ENCODE data around the gene SETD3.

SETD3 gene

GRCh38 chr14:99423434-99423833 is 57.2 kb downstream of the SETD3 start:
- TF ChIP-seq SIN3A (IDR thresholded peaks at IDR 0.05; ENCODE audit: borderline replicate concordance, insufficient read depth, low read length), result no peak
- TF ChIP-seq TAF1 (IDR thresholded peaks at IDR 0.05; ENCODE audit: borderline replicate concordance, insufficient read depth, low read length), result no peak
- no peak for TF ChIP-seq POLR2AphosphoS5 (IDR thresholded peaks at IDR 0.05; ENCODE audit: low read depth, low read length)
- TF ChIP-seq FOXP2 (optimal IDR thresholded peaks at IDR 0.05; ENCODE audit: borderline replicate concordance, extremely low read depth, extremely low read length, insufficient read depth), result no peak
- TF ChIP-seq, protein P1, sequence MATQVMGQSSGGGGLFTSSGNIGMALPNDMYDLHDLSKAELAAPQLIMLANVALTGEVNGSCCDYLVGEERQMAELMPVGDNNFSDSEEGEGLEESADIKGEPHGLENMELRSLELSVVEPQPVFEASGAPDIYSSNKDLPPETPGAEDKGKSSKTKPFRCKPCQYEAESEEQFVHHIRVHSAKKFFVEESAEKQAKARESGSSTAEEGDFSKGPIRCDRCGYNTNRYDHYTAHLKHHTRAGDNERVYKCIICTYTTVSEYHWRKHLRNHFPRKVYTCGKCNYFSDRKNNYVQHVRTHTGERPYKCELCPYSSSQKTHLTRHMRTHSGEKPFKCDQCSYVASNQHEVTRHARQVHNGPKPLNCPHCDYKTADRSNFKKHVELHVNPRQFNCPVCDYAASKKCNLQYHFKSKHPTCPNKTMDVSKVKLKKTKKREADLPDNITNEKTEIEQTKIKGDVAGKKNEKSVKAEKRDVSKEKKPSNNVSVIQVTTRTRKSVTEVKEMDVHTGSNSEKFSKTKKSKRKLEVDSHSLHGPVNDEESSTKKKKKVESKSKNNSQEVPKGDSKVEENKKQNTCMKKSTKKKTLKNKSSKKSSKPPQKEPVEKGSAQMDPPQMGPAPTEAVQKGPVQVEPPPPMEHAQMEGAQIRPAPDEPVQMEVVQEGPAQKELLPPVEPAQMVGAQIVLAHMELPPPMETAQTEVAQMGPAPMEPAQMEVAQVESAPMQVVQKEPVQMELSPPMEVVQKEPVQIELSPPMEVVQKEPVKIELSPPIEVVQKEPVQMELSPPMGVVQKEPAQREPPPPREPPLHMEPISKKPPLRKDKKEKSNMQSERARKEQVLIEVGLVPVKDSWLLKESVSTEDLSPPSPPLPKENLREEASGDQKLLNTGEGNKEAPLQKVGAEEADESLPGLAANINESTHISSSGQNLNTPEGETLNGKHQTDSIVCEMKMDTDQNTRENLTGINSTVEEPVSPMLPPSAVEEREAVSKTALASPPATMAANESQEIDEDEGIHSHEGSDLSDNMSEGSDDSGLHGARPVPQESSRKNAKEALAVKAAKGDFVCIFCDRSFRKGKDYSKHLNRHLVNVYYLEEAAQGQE (IDR thresholded peaks at IDR 0.05; ENCODE audit: insufficient read depth in 1 of 2, low read depth in 2 of 2, low read length in 2 of 2), result no peak

GRCh38 chr14:99422228-99423010 is 58.2 kb downstream of the SETD3 start:
- TF ChIP-seq TAF1 (IDR thresholded peaks at IDR 0.05; ENCODE audit: borderline replicate concordance, insufficient read depth, low read length) (no peak), SIN3A (IDR thresholded peaks at IDR 0.05; ENCODE audit: borderline replicate concordance, insufficient read depth, low read length) (no peak), FOXP2 (optimal IDR thresholded peaks at IDR 0.05; ENCODE audit: borderline replicate concordance, extremely low read depth, extremely low read length, insufficient read depth) (no peak), POLR2AphosphoS5 (IDR thresholded peaks at IDR 0.05; ENCODE audit: low read depth, low read length) (no peak)
- TF ChIP-seq, protein P1 (IDR thresholded peaks at IDR 0.05; ENCODE audit: insufficient read depth in 1 of 2, low read depth in 2 of 2, low read length in 2 of 2), result no peak

- TF ChIP-seq TAF1 (IDR thresholded peaks at IDR 0.05; ENCODE audit: borderline replicate concordance, insufficient read depth, low read length) (no peak), SIN3A (IDR thresholded peaks at IDR 0.05; ENCODE audit: borderline replicate concordance, insufficient read depth, low read length) (no peak), POLR2AphosphoS5 (IDR thresholded peaks at IDR 0.05; ENCODE audit: low read depth, low read length) (no peak), FOXP2 (optimal IDR thresholded peaks at IDR 0.05; ENCODE audit: borderline replicate concordance, extremely low read depth, extremely low read length, insufficient read depth) (no peak)
- TF ChIP-seq, protein P1 (IDR thresholded peaks at IDR 0.05; ENCODE audit: insufficient read depth in 1 of 2, low read depth in 2 of 2, low read length in 2 of 2), result no peak
Measured at GRCh38 chr14:99420711-99421110, 59.9 kb downstream of the SETD3 start.

GRCh38 chr14:99419905-99420304 is 60.8 kb downstream of the SETD3 start:
- TF ChIP-seq POLR2AphosphoS5 (IDR thresholded peaks at IDR 0.05; ENCODE audit: low read depth, low read length), result no peak
- no peak for TF ChIP-seq SIN3A (IDR thresholded peaks at IDR 0.05; ENCODE audit: borderline replicate concordance, insufficient read depth, low read length)
- TF ChIP-seq TAF1 (IDR thresholded peaks at IDR 0.05; ENCODE audit: borderline replicate concordance, insufficient read depth, low read length), result no peak
- TF ChIP-seq FOXP2 (optimal IDR thresholded peaks at IDR 0.05; ENCODE audit: borderline replicate concordance, extremely low read depth, extremely low read length, insufficient read depth), result no peak

DNA sequence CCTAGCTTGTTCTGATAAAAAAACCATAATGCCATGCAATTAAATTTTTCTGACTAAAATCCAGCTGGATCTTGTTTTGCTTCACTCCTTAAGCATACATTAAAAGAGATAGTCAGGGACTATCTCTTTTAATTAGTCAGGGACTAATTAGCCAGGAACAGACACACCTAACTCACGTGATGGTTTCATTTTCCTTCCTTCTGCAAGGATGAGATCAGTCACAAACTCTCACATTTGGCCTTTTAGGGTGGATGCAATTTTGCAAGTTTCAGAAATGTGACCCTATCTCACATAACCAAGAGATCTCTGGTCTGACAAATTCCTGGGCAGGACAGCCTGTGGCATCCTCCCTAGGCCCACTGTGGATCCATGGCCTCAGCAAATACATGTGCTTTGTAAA is 62.4 kb downstream of the SETD3 start:
- TF ChIP-seq, protein P1 (IDR thresholded peaks at IDR 0.05; ENCODE audit: insufficient read depth in 1 of 2, low read depth in 2 of 2, low read length in 2 of 2), result no peak
- TF ChIP-seq SIN3A (IDR thresholded peaks at IDR 0.05; ENCODE audit: borderline replicate concordance, insufficient read depth, low read length), result no peak
- no peak for TF ChIP-seq FOXP2 (optimal IDR thresholded peaks at IDR 0.05; ENCODE audit: borderline replicate concordance, extremely low read depth, extremely low read length, insufficient read depth)
- no peak for TF ChIP-seq POLR2AphosphoS5 (IDR thresholded peaks at IDR 0.05; ENCODE audit: low read depth, low read length)
- no peak for TF ChIP-seq TAF1 (IDR thresholded peaks at IDR 0.05; ENCODE audit: borderline replicate concordance, insufficient read depth, low read length)

All from PFSK-1 (cell line).